PC-3 (cell line): ENCODE results near the gene NR1H2. TPM values are rescaled to one million over a fixed set of nuclear protein-coding genes. Genes with fewer than 3 reads are reported as not detected.

Experiments
- ATAC-seq: fragments of 200-7000 bp; cut with Tn5 transposase; 2 replicates; pipeline ENCODE4 v1.9.1; 2020; ENCODE audit warnings: mild to moderate bottlenecking, moderate library complexity
- BruUV-seq: library from RNA; stranded (reverse); fragments of 400-500 nt; replicated peaks from 2 replicates; lab custom pipeline; 2021; lab: Mats Ljungman, UMichigan
- CTCF ChIA-PET: fragments of 300-600 bp; sonication (Branson Sonifier 250); formaldehyde crosslinking; loops from one replicate; lab custom pipeline; 2022; ENCODE audit warnings: antibody characterized with exemption; lab: Charles Lee
- POLR2A ChIA-PET: fragments of 300-600 bp; sonication (Branson Sonifier 250); formaldehyde crosslinking; loops from one replicate; lab custom pipeline; 2022; ENCODE audit warnings: antibody characterized with exemption; ENCODE audit not compliant: unreplicated experiment; lab: Charles Lee
- DNase-seq: peaks from one replicate; pipeline ENCODE4 v3.0.0-alpha.2; 2015
- H2AFZ ChIP-seq: fragments of 300-600 bp; sonication (generic); 2 replicates; pipeline ENCODE4 v1.6.0; 2016; ENCODE audit warnings: antibody characterized with exemption, low read length
- H3F3A ChIP-seq: fragments of 300-600 bp; sonication (generic); one replicate; pipeline ENCODE4 v1.6.0; 2017; ENCODE audit warnings: antibody characterized with exemption, low read length, control low read depth, mild to moderate bottlenecking; ENCODE audit not compliant: unreplicated experiment
- H3K27ac ChIP-seq: fragments of 300-600 bp; sonication (generic); 2 replicates; pipeline ENCODE4 v1.5.1; 2016; ENCODE audit warnings: mild to moderate bottlenecking, low read length
- H3K27me3 ChIP-seq: fragments of 300-600 bp; sonication (generic); 2 replicates; pipeline ENCODE4 v1.6.1; 2016; ENCODE audit warnings: low read length, mixed read lengths
- H3K36me3 ChIP-seq: fragments of 300-600 bp; sonication (generic); 2 replicates; pipeline ENCODE4 v1.6.1; 2016; ENCODE audit warnings: low read depth, mixed run types, low read length, mixed read lengths
- H3K4me1 ChIP-seq: fragments of 300-600 bp; sonication (generic); 2 replicates; pipeline ENCODE4 v1.5.1; 2016; ENCODE audit warnings: low read length; ENCODE audit not compliant: insufficient read depth
- H3K4me2 ChIP-seq: fragments of 300-600 bp; sonication (generic); 2 replicates; pipeline ENCODE4 v1.6.0; 2016; ENCODE audit warnings: low read length
- H3K4me3 ChIP-seq: fragments of 300-600 bp; sonication (generic); 2 replicates; pipeline ENCODE4 v1.5.1; 2016; ENCODE audit warnings: mild to moderate bottlenecking, low read length, mixed read lengths
- H3K79me2 ChIP-seq: fragments of 300-600 bp; sonication (generic); 2 replicates; pipeline ENCODE4 v1.6.1; 2017; ENCODE audit warnings: low read length, mixed read lengths
- H3K9ac ChIP-seq: fragments of 300-600 bp; sonication (generic); 2 replicates; pipeline ENCODE4 v1.6.0; 2016; ENCODE audit warnings: mild to moderate bottlenecking, low read length
- H3K9me2 ChIP-seq: fragments of 300-600 bp; sonication (generic); replicated peaks from 2 replicates; pipeline ENCODE4 v1.6.1; 2016; ENCODE audit warnings: mixed run types, low read length, mixed read lengths
- H3K9me3 ChIP-seq: fragments of 300-600 bp; sonication (generic); 2 replicates; pipeline ENCODE4 v1.6.1; 2016; ENCODE audit warnings: low read length, mixed read lengths
- H4K20me1 ChIP-seq: fragments of 300-600 bp; sonication (generic); 2 replicates; pipeline ENCODE4 v1.6.1; 2016; ENCODE audit warnings: low read length, mixed read lengths
- EZH2 ChIP-seq: fragments of 300-600 bp; sonication (generic); IDR thresholded peaks from one replicate; pipeline ENCODE4 v1.6.1; 2017; ENCODE audit warnings: antibody characterized with exemption, mild to moderate bottlenecking, low read length; ENCODE audit not compliant: unreplicated experiment
- EZH2phosphoT487 ChIP-seq: fragments of 300-600 bp; sonication (generic); IDR thresholded peaks from 2 replicates; pipeline ENCODE4 v1.6.1; 2018; ENCODE audit warnings: mild to moderate bottlenecking, antibody characterized with exemption, low read length, borderline replicate concordance
- intact Hi-C: fragments of 100-400 bp; cut with micrococcal nuclease; formaldehyde crosslinking; loops from 2 replicates; pipeline ENCODE4 v1.9.0; 2023
- total RNA-seq: library from RNA; depleted of rRNA; stranded (reverse); fragments of >200 nt; gene quantifications from 2 replicates; pipeline ENCODE4 v1.2.3, GENCODE V29; 2014
- TF ChIP-seq, protein P1 (sequence below): fragments of 300-600 bp; sonication (generic); conservative IDR thresholded peaks from 2 replicates; pipeline ENCODE4 v1.5.1; 2017; ENCODE audit warnings: antibody characterized with exemption, low read depth, mild to moderate bottlenecking, low read length

Gene NR1H2
- total RNA-seq, 1 experiment from 2014 or later: 130 TPM

DNA sequence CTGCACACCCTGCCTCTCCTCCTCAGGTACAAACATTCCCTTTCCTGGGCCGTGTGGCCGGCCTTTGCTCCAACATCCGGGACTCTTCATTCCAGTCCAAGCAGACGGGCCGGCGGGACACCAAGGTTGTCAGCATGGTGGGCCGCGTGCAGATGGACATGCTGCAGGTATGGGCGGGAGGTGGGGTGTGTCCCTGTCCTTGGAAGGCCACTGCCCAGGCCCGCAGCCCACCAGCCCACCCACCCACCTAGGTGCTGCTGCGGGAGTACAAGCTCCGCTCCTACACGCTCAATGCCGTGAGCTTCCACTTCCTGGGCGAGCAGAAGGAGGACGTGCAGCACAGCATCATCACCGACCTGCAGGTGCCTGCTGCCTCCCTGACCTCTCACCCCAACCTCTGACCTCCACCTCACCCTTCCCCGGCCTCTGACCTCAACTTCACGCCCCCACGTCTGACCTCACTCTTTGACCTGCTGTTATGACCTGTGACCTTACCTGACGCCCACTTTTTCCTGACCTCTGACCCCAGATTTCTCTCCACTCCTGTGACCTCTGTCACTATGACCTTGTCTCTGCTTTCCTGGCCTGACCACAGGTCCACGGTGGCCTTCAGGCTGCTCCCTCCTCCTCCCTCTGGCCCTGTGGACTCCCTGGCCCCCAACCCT is 30.0 kb downstream of the NR1H2 start:
- Histone ChIP-seq H3K4me3 (no peak overlapping the region), H3K36me3 (peaks cover 43% of the 10 kb centered on the region), H3K4me1 (no peaks in the 10 kb centered on the region), H3K27ac (no peak overlapping the region), H4K20me1 (no peaks in the 10 kb centered on the region), H3K79me2 (no peaks in the 10 kb centered on the region), H3K9me3 (no peaks in the 10 kb centered on the region), H3K9me2 (no peaks in the 10 kb centered on the region), H3K9ac (no peak overlapping the region), H3F3A (no peaks in the 10 kb centered on the region), H3K4me2 (no peak overlapping the region), H3K27me3 (no peaks in the 10 kb centered on the region), H2AFZ (no peak overlapping the region)
- no peak for DNase-seq
- ChIA-PET POLR2A (no interaction called here), CTCF (no interaction called here)
- no peak for TF ChIP-seq EZH2
- TF ChIP-seq, protein P1, sequence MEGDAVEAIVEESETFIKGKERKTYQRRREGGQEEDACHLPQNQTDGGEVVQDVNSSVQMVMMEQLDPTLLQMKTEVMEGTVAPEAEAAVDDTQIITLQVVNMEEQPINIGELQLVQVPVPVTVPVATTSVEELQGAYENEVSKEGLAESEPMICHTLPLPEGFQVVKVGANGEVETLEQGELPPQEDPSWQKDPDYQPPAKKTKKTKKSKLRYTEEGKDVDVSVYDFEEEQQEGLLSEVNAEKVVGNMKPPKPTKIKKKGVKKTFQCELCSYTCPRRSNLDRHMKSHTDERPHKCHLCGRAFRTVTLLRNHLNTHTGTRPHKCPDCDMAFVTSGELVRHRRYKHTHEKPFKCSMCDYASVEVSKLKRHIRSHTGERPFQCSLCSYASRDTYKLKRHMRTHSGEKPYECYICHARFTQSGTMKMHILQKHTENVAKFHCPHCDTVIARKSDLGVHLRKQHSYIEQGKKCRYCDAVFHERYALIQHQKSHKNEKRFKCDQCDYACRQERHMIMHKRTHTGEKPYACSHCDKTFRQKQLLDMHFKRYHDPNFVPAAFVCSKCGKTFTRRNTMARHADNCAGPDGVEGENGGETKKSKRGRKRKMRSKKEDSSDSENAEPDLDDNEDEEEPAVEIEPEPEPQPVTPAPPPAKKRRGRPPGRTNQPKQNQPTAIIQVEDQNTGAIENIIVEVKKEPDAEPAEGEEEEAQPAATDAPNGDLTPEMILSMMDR: no peak
- TF ChIP-seq EZH2phosphoT487: no peak
- ATAC-seq: no peak
- no TSS peak for BruUV-seq
- intact Hi-C loops: no loop called here

DNA sequence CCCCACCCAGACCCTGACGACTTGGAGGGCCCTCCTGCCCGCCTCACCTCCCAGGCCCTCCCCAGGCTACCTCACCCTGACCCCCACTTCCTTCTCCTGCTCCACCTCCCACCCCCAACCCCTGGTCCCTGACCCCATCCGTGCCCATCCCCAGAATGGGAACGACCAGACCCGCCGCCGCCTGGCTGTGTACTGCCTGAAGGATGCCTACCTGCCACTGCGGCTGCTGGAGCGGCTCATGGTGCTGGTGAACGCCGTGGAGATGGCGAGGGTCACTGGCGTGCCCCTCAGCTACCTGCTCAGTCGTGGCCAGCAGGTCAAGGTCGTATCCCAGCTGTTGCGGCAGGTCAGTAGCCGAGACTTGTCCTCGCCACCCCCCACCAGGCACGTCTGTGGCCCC is 30.6 kb downstream of the NR1H2 start:
- intact Hi-C loops: no loop called here
- Histone ChIP-seq H2AFZ (no peak overlapping the region), H3K9me2 (no peaks in the 10 kb centered on the region), H3K4me1 (no peaks in the 10 kb centered on the region), H3K27me3 (no peaks in the 10 kb centered on the region), H3F3A (no peaks in the 10 kb centered on the region), H3K79me2 (no peaks in the 10 kb centered on the region), H3K4me3 (no peak overlapping the region), H3K9ac (no peak overlapping the region), H3K9me3 (no peaks in the 10 kb centered on the region), H3K36me3 (peaks cover 40% of the 10 kb centered on the region), H4K20me1 (no peaks in the 10 kb centered on the region), H3K27ac (no peak overlapping the region), H3K4me2 (no peak overlapping the region)
- no TSS peak for BruUV-seq
- ATAC-seq (no peak), DNase-seq (no peak)
- ChIA-PET POLR2A (no interaction called here), CTCF (no interaction called here)
- TF ChIP-seq, protein P1: no peak
- TF ChIP-seq EZH2 (no peak), EZH2phosphoT487 (no peak)

DNA sequence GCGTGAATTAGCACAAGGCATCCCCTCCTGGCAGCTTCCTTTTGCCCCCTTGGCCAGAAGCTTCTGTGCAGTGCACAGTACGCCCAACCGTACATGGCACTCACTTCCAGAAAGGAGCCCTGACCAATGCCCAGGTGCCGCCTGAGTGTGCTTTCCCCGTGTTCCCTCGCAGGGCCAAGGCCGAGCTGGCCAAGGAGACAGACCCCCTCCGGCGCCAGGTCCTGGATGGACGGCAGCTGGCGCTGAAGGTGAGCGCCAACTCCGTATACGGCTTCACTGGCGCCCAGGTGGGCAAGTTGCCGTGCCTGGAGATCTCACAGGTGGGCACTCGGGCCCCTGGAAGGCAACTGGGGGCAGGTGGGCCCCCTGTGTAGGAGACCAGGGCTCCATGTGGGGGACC is 33.1 kb downstream of the NR1H2 start:
- no peaks in the 10 kb centered on the region for H3K79me2 ChIP-seq
- no TSS peak for BruUV-seq
- H3K9ac ChIP-seq: no peak overlapping the region
- H4K20me1 ChIP-seq: no peaks in the 10 kb centered on the region
- no peak overlapping the region for H3K4me2 ChIP-seq
- H3K4me1 ChIP-seq: no peaks in the 10 kb centered on the region
- no peak overlapping the region for H3K27ac ChIP-seq
- H3K36me3 ChIP-seq: peaks cover 42% of the 10 kb centered on the region
- H3K9me3 ChIP-seq: no peaks in the 10 kb centered on the region
- DNase-seq (no peak), ATAC-seq (no peak)
- CTCF ChIA-PET: no interaction called here
- intact Hi-C loops: no loop called here
- H2AFZ ChIP-seq: no peak overlapping the region
- no peak overlapping the region for H3K4me3 ChIP-seq
- no peak for TF ChIP-seq EZH2phosphoT487
- TF ChIP-seq EZH2: no peak
- TF ChIP-seq, protein P1: no peak
- no peaks in the 10 kb centered on the region for H3F3A ChIP-seq
- POLR2A ChIA-PET: interaction anchor here (0.6 kb wide), 1 partner anchor 10 kb away, joined by 6 read pairs; the partner anchor contains the start of gene SPIB
- no peaks in the 10 kb centered on the region for H3K27me3 ChIP-seq
- H3K9me2 ChIP-seq: no peaks in the 10 kb centered on the region
